ENCODE measurements around the gene TTC28. TPM values are rescaled to one million over a fixed set of nuclear protein-coding genes. Genes with fewer than 3 reads are reported as not detected.

The TTC28 gene
- total RNA-seq, 1 donor from 2014 or later, result 70.8 TPM

DNA sequence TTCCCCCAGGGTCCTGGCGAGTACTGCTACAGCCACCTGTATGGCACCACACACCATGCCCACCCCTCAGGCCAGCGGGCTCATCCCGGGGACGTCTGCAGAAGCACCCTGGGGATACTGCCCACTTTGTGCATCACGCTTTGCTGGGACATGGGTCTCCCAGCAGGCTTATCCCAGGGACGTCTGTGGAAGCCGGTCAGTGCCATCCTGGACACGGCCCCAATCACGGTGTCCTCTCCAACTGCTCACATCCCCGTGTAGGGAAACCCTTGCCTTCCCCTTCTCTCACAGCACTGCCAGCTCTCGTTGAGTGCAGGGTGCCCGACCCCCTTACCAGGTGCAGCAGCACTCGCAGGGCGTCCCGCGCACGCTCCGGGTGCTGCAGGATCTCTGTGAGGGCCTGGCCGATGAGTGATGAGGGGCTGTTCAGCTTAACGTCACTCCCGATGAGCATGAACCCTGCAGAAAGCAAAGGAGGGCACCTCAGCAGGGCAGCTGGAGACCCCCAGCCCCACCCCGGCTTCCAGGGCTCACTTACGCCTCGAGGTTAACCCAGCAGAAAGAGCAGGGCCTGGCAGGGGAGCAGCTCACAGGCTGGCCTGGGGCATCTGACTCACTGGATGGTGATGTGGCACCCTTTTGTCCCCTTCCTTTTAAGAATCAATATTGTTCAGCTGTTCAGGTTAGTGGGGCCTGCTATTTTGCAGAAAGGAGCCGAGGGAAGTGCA is 683.7 kb downstream of the TTC28 start:
- no peak for TF ChIP-seq CTCF (IDR thresholded peaks at IDR 0.05; ENCODE audit: unreplicated experiment)
- no peak overlapping the region for H3K4me3 Mint-ChIP-seq (ENCODE audit: unreplicated experiment)
- H3K27me3 Mint-ChIP-seq (ENCODE audit: unreplicated experiment), result peaks cover 8% of the 10 kb centered on the region
- no peak for DNase-seq (ENCODE audit: low spot score)
- H3K4me1 Mint-ChIP-seq (ENCODE audit: unreplicated experiment), result peaks cover 4% of the 10 kb centered on the region
- peaks cover 17% of the 10 kb centered on the region for H3K36me3 Mint-ChIP-seq (ENCODE audit: low read depth, unreplicated experiment)
- H3K9me3 Mint-ChIP-seq (ENCODE audit: unreplicated experiment), result no peaks in the 10 kb centered on the region
- H3K27ac Mint-ChIP-seq (ENCODE audit: unreplicated experiment), result no peak overlapping the region

- no peaks in the 10 kb centered on the region for H3K9me3 Mint-ChIP-seq (ENCODE audit: unreplicated experiment)
- H3K4me3 Mint-ChIP-seq (ENCODE audit: unreplicated experiment), result peak overlapping the region; percentile 47
- H3K36me3 Mint-ChIP-seq (ENCODE audit: low read depth, unreplicated experiment), result peaks cover 15% of the 10 kb centered on the region
- peaks cover 8% of the 10 kb centered on the region for H3K27me3 Mint-ChIP-seq (ENCODE audit: unreplicated experiment)
- H3K4me1 Mint-ChIP-seq (ENCODE audit: unreplicated experiment), result peaks cover 6% of the 10 kb centered on the region
- DNase-seq (ENCODE audit: low spot score), result no peak
- no peak for TF ChIP-seq CTCF (IDR thresholded peaks at IDR 0.05; ENCODE audit: unreplicated experiment)
- no peak overlapping the region for H3K27ac Mint-ChIP-seq (ENCODE audit: unreplicated experiment)
These were observed 684.9 kb downstream of the TTC28 start for GRCh38 chr22:27994481-27995331.

GRCh38 chr22:27993774-27994350 is 685.8 kb downstream of the TTC28 start:
- H3K4me3 Mint-ChIP-seq (ENCODE audit: unreplicated experiment), result no peak overlapping the region
- H3K9me3 Mint-ChIP-seq (ENCODE audit: unreplicated experiment), result no peaks in the 10 kb centered on the region
- no peak for TF ChIP-seq CTCF (IDR thresholded peaks at IDR 0.05; ENCODE audit: unreplicated experiment)
- H3K27me3 Mint-ChIP-seq (ENCODE audit: unreplicated experiment), result peaks cover 7% of the 10 kb centered on the region
- H3K4me1 Mint-ChIP-seq (ENCODE audit: unreplicated experiment), result peaks cover 6% of the 10 kb centered on the region
- DNase-seq (ENCODE audit: low spot score), result no peak
- peaks cover 22% of the 10 kb centered on the region for H3K36me3 Mint-ChIP-seq (ENCODE audit: low read depth, unreplicated experiment)
- H3K27ac Mint-ChIP-seq (ENCODE audit: unreplicated experiment), result peak overlapping the region; percentile 19

- Mint-ChIP-seq H3K27ac (ENCODE audit: unreplicated experiment) (no peak overlapping the region), H3K27me3 (ENCODE audit: unreplicated experiment) (peaks cover 8% of the 10 kb centered on the region), H3K4me3 (ENCODE audit: unreplicated experiment) (no peak overlapping the region), H3K4me1 (ENCODE audit: unreplicated experiment) (peaks cover 6% of the 10 kb centered on the region), H3K36me3 (ENCODE audit: low read depth, unreplicated experiment) (peaks cover 25% of the 10 kb centered on the region), H3K9me3 (ENCODE audit: unreplicated experiment) (no peaks in the 10 kb centered on the region)
- TF ChIP-seq CTCF (IDR thresholded peaks at IDR 0.05; ENCODE audit: unreplicated experiment), result no peak
- DNase-seq (ENCODE audit: low spot score), result no peak
These were observed 686.4 kb downstream of the TTC28 start for GRCh38 chr22:27993201-27993635.

All from endothelial cell (in vitro differentiated cells).